HepG2 (cell line): ENCODE data around the gene SEMA4C. TPM values are rescaled to one million over a fixed set of nuclear protein-coding genes. Genes with fewer than 3 reads are reported as not detected.

Experiments
- ATF1 ChIP-seq: IDR thresholded peaks from 2 replicates; pipeline ENCODE4 v1.6.1; 2016; ENCODE audit warnings: mild to moderate bottlenecking, control low read depth
- BRD4 ChIP-seq: sonication (generic); formaldehyde crosslinking; IDR thresholded peaks from 2 replicates; pipeline ENCODE4 v1.4.0; 2020; ENCODE audit warnings: missing genetic modification reagents
- CHCHD3 ChIP-seq: sonication (generic); formaldehyde crosslinking; IDR thresholded peaks from 2 replicates; pipeline ENCODE4 v1.8.0; 2022; ENCODE audit warnings: mild to moderate bottlenecking, missing genetic modification reagents, moderate library complexity
- FOXJ3 ChIP-seq: sonication (generic); formaldehyde crosslinking; IDR thresholded peaks from 2 replicates; pipeline ENCODE4 v1.4.0; 2020; ENCODE audit warnings: missing genetic modification reagents, mild to moderate bottlenecking, borderline replicate concordance
- GABPB1 ChIP-seq: IDR thresholded peaks from 2 replicates; pipeline ENCODE4 v1.6.1; 2016; ENCODE audit warnings: mild to moderate bottlenecking, missing genetic modification reagents, moderate library complexity, missing compliant biosample characterization
- HMG20A ChIP-seq: IDR thresholded peaks from 2 replicates; pipeline ENCODE4 v1.6.1; 2016; ENCODE audit warnings: borderline replicate concordance
- HNRNPK ChIP-seq: fragments of 200-400 bp; formaldehyde crosslinking; IDR thresholded peaks from 2 replicates; pipeline ENCODE4 v1.6.1; 2018; ENCODE audit warnings: low read length, low read depth, moderate library complexity, mild to moderate bottlenecking; ENCODE audit not compliant: poor library complexity, severe bottlenecking
- NBN ChIP-seq: fragments of 450-650 bp; conservative IDR thresholded peaks from 2 replicates; pipeline ENCODE4 v1.6.1; 2017
- NFE2L2 ChIP-seq: fragments of 150-350 bp; IDR thresholded peaks from 2 replicates; pipeline ENCODE4 v1.6.1; 2014; ENCODE audit warnings: low read length
- REL ChIP-seq: sonication (generic); formaldehyde crosslinking; conservative IDR thresholded peaks from 2 replicates; pipeline ENCODE4 v1.8.0; 2022; ENCODE audit warnings: mild to moderate bottlenecking, missing genetic modification reagents, moderate library complexity
- RORA ChIP-seq: sonication (generic); formaldehyde crosslinking; IDR thresholded peaks from 2 replicates; pipeline ENCODE4 v1.5.0; 2020; ENCODE audit warnings: mild to moderate bottlenecking, missing genetic modification reagents, moderate library complexity
- SAP130 ChIP-seq: IDR thresholded peaks from 2 replicates; pipeline ENCODE4 v1.6.1; 2016; ENCODE audit warnings: low read depth
- SCMH1 ChIP-seq: sonication (generic); formaldehyde crosslinking; IDR thresholded peaks from 2 replicates; pipeline ENCODE4 v1.9.0; 2021; ENCODE audit warnings: missing genetic modification reagents, mild to moderate bottlenecking, borderline replicate concordance
- U2AF1 ChIP-seq: fragments of 200-400 bp; formaldehyde crosslinking; optimal IDR thresholded peaks from 2 replicates; pipeline ENCODE3; 2017; ENCODE audit warnings: mild to moderate bottlenecking, low read depth, low read length
- ZFP1 ChIP-seq: IDR thresholded peaks from 2 replicates; pipeline ENCODE4 v1.6.1; 2016
- ZMYM3 ChIP-seq: sonication (generic); formaldehyde crosslinking; IDR thresholded peaks from 2 replicates; pipeline ENCODE4 v1.5.1; 2020; ENCODE audit warnings: mild to moderate bottlenecking, missing genetic modification reagents
- ZNF224 ChIP-seq: sonication (generic); formaldehyde crosslinking; IDR thresholded peaks from 2 replicates; pipeline ENCODE4 v1.5.0; 2020; ENCODE audit warnings: mild to moderate bottlenecking, missing genetic modification reagents
- ZNF891 ChIP-seq: sonication (generic); formaldehyde crosslinking; IDR thresholded peaks from 2 replicates; pipeline ENCODE4 v1.5.0; 2020; ENCODE audit warnings: mild to moderate bottlenecking, missing genetic modification reagents
- polyA plus RNA-seq, 8 experiments: library from polyadenylated mRNA; depleted of rRNA in 3 of 8; stranded (reverse) in 7 of 8; unstranded in 1 of 8; fragments of >200 nt; fragmentation: Illumina TruSeq in 4 of 8; extraction: Trizol in 4 of 8; gene quantifications; 2 replicates each; pipeline versions ENCODE4 v1.2.1 to v1.2.3, GENCODE V29; 2011 to 2016; ENCODE audit warnings: low read depth in 4 of 8, missing spikeins in 1 of 8, mixed read lengths in 1 of 8; ENCODE audit not compliant: insufficient read depth in 1 of 8
- total RNA-seq, 5 experiments: library from RNA; depleted of rRNA; stranded (reverse); fragments of >200 nt; fragmentation: Illumina TruSeq; extraction: Trizol; gene quantifications; 2 replicates each; pipeline ENCODE4 v1.2.3, GENCODE V29; 2016; ENCODE audit warnings: low read depth in 1 of 5
- TF ChIP-seq, protein P1 (sequence below): sonication (generic); formaldehyde crosslinking; IDR thresholded peaks from 2 replicates; pipeline ENCODE4 v1.4.0; 2020; ENCODE audit warnings: missing genetic modification reagents, mild to moderate bottlenecking, borderline replicate concordance
- TF ChIP-seq, protein P2 (sequence below): sonication (generic); formaldehyde crosslinking; IDR thresholded peaks from 2 replicates; pipeline ENCODE4 v1.4.0; 2020; ENCODE audit warnings: mild to moderate bottlenecking, missing genetic modification reagents
- TF ChIP-seq, protein P3 (sequence below): sonication (generic); formaldehyde crosslinking; IDR thresholded peaks from 2 replicates; pipeline ENCODE4 v1.4.0; 2020; ENCODE audit warnings: missing genetic modification reagents
- TF ChIP-seq, protein P4 (sequence below): IDR thresholded peaks from 2 replicates; pipeline ENCODE4 v1.6.1; 2016; ENCODE audit warnings: control low read depth
- TF ChIP-seq, protein P5 (sequence below): sonication (generic); formaldehyde crosslinking; IDR thresholded peaks from 2 replicates; pipeline ENCODE4 v1.5.0; 2020; ENCODE audit warnings: missing genetic modification reagents, mild to moderate bottlenecking, borderline replicate concordance

SEMA4C gene
- total and polyA plus RNA-seq, 2 of the 13 experiments (the other 11 are each of a cell fraction or from before 2014, with no cell fraction given): 25.9 to 46.6 TPM

DNA sequence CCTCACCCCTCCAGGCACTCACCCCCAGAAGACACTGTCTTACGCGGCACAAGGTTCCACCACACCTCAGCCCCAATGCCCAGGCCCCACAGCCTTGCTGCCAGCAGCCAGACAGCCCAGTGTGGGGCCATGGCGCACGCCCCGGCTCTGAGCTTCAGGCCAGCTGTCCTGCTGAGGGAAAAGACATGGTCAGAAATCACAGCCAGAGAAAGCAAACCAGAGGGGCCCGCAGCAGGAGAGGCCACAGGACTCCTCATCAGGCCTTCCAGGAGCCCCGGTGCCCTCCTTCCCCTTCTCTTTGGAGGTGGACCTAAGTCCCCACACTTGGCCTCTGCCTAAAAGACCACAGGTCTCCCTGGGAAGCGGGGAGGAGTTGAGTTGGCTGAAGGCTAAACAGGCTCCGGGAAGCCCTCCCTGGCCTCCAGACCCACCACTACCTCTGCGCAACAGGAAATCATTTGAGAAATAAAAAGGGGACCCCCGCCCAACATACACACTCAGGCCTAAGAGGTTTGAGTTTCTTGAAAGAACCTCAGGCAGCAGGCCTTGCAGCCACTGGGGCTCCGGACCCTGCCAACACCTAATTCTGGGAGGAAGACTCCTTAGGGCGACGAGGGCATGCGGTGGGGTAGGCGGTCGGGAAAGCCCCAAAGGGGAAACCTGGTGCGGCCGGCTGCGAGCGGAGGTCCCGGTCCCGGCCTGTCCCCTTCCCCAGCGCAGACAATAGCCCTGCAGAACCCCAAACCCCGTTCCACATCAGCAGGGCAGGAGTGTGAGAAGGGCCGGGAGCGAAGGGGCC lies 1.9 kb downstream of the SEMA4C start (continued):
- TF ChIP-seq, protein P1, sequence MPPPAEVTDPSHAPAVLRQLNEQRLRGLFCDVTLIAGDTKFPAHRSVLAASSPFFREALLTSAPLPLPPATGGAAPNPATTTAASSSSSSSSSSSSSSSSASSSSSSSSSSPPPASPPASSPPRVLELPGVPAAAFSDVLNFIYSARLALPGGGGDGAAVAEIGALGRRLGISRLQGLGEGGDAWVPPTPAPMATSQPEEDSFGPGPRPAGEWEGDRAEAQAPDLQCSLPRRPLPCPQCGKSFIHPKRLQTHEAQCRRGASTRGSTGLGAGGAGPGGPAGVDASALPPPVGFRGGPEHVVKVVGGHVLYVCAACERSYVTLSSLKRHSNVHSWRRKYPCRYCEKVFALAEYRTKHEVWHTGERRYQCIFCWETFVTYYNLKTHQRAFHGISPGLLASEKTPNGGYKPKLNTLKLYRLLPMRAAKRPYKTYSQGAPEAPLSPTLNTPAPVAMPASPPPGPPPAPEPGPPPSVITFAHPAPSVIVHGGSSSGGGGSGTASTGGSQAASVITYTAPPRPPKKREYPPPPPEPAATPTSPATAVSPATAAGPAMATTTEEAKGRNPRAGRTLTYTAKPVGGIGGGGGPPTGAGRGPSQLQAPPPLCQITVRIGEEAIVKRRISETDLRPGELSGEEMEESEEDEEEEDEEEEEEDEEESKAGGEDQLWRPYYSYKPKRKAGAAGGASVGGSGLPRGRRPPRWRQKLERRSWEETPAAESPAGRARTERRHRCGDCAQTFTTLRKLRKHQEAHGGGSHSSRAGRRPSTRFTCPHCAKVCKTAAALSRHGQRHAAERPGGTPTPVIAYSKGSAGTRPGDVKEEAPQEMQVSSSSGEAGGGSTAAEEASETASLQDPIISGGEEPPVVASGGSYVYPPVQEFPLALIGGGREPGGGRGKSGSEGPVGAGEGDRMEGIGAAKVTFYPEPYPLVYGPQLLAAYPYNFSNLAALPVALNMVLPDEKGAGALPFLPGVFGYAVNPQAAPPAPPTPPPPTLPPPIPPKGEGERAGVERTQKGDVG (CRISPR knock-in tag): no peak
- TF ChIP-seq REL (CRISPR knock-in tag) (no peak), HMG20A (CRISPR knock-in tag) (no peak), CHCHD3 (CRISPR knock-in tag) (0 out of 2 replicates have a peak, but pooled peaks have one; percentile 37), NFE2L2 (no peak), ZNF224 (CRISPR knock-in tag) (0 out of 2 replicates have a peak, but pooled peaks have one; percentile 35), ATF1 (CRISPR knock-in tag) (no peak), SAP130 (CRISPR knock-in tag) (no peak), GABPB1 (CRISPR knock-in tag) (no peak), RORA (no peak), U2AF1 (peak; percentile 73), BRD4 (no peak), HNRNPK (no peak), SCMH1 (no peak), ZFP1 (no peak), ZNF891 (no peak), NBN (no peak), FOXJ3 (no peak), ZMYM3 (no peak)
- TF ChIP-seq, protein P2, sequence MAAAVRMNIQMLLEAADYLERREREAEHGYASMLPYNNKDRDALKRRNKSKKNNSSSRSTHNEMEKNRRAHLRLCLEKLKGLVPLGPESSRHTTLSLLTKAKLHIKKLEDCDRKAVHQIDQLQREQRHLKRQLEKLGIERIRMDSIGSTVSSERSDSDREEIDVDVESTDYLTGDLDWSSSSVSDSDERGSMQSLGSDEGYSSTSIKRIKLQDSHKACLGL (CRISPR knock-in tag): peak; percentile 82; the same call in 1 of the 2 replicates
- TF ChIP-seq, protein P3, sequence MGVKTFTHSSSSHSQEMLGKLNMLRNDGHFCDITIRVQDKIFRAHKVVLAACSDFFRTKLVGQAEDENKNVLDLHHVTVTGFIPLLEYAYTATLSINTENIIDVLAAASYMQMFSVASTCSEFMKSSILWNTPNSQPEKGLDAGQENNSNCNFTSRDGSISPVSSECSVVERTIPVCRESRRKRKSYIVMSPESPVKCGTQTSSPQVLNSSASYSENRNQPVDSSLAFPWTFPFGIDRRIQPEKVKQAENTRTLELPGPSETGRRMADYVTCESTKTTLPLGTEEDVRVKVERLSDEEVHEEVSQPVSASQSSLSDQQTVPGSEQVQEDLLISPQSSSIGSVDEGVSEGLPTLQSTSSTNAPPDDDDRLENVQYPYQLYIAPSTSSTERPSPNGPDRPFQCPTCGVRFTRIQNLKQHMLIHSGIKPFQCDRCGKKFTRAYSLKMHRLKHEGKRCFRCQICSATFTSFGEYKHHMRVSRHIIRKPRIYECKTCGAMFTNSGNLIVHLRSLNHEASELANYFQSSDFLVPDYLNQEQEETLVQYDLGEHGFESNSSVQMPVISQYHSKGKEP: no peak
- TF ChIP-seq, protein P4, sequence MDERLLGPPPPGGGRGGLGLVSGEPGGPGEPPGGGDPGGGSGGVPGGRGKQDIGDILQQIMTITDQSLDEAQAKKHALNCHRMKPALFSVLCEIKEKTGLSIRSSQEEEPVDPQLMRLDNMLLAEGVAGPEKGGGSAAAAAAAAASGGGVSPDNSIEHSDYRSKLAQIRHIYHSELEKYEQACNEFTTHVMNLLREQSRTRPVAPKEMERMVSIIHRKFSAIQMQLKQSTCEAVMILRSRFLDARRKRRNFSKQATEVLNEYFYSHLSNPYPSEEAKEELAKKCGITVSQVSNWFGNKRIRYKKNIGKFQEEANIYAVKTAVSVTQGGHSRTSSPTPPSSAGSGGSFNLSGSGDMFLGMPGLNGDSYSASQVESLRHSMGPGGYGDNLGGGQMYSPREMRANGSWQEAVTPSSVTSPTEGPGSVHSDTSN: no peak
- TF ChIP-seq, protein P5, sequence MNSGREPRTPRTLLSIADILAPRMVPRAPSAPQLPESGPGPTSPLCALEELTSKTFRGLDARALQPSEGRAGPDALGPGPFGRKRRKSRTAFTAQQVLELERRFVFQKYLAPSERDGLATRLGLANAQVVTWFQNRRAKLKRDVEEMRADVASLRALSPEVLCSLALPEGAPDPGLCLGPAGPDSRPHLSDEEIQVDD: no peak
